ENCODE results near the gene THOC7.

Gene THOC7

DNA sequence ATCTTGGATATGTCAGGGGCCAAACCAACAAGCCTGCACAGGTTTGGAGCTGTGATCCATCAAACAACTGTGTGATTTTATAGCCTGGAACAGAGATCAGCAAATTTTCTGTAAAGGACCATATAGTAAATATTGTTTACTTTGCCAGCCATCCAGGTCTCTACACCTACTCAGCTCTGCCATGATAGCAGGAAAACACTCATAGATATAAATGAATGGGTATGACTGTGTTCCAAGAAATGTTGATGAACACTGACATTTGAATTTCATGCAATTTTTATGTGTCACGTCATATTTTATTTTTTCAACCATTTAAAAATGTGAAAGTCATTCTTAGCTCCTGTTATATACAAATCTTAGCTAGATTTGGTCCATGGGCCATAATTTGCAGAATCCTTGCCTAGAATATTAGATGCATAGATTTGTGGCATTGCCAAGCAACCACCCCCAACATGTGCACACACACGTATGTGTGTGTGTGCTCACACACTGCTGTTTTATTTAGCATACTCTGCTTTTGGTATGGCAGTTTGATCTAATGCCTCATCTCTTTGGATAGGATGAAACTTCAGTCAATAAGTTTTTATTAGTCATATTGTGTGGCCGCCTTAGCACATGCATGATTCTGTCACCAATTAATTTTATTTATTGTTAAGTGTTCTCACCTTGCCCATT is 6.5 kb upstream of the THOC7 start:
- peaks cover 15 to 19% of the 10 kb centered on the region in 2 experiments for H3K4me1 ChIP-seq (ENCODE audit: control insufficient read depth in 1 of 2, insufficient read depth in 1 of 2, low read depth in 1 of 2, low read length in 1 of 2)
- H3K36me3 ChIP-seq: peaks cover 7% of the 10 kb centered on the region
- no peak overlapping the region for H3K4me3 ChIP-seq (ENCODE audit: low read depth in 1 of 2, low read length in 1 of 2)
- H3K27ac ChIP-seq: no peak overlapping the region
- H3K27me3 ChIP-seq: no peaks in the 10 kb centered on the region
- no peaks in the 10 kb centered on the region for H3K9me3 ChIP-seq
- no peak for TF ChIP-seq CTCF (IDR thresholded peaks at IDR 0.05)

- H3K27me3 ChIP-seq: no peaks in the 10 kb centered on the region
- H3K36me3 ChIP-seq: peaks cover 7% of the 10 kb centered on the region
- no peaks in the 10 kb centered on the region for H3K9me3 ChIP-seq
- TF ChIP-seq CTCF (IDR thresholded peaks at IDR 0.05): no peak
- H3K4me1 ChIP-seq (ENCODE audit: control insufficient read depth in 1 of 2, insufficient read depth in 1 of 2, low read depth in 1 of 2, low read length in 1 of 2): peaks cover 25% of the 10 kb centered on the region in 2 experiments
- no peak overlapping the region for H3K4me3 ChIP-seq (ENCODE audit: low read depth in 1 of 2, low read length in 1 of 2)
- no peak overlapping the region for H3K27ac ChIP-seq
These were observed 3.6 kb upstream of the THOC7 start for GRCh38 chr3:63867225-63867624.

- Histone ChIP-seq H3K36me3 (peaks cover 7% of the 10 kb centered on the region), H3K4me3 (ENCODE audit: low read depth in 1 of 2, low read length in 1 of 2) (peak overlapping the region; percentile 68 to 89), H3K27ac (peak overlapping the region; percentile 95), H3K9me3 (no peaks in the 10 kb centered on the region), H3K4me1 (ENCODE audit: control insufficient read depth in 1 of 2, insufficient read depth in 1 of 2, low read depth in 1 of 2, low read length in 1 of 2) (peaks cover 25% of the 10 kb centered on the region in 2 experiments), H3K27me3 (no peaks in the 10 kb centered on the region)
- TF ChIP-seq CTCF (IDR thresholded peaks at IDR 0.05): no peak
These were observed 1.3 kb upstream of the THOC7 start for GRCh38 chr3:63864965-63865327.

- H3K9me3 ChIP-seq: no peaks in the 10 kb centered on the region
- peak overlapping the region; percentile 95 for H3K27ac ChIP-seq
- H3K27me3 ChIP-seq: no peaks in the 10 kb centered on the region
- no peak for TF ChIP-seq CTCF (IDR thresholded peaks at IDR 0.05)
- H3K4me1 ChIP-seq (ENCODE audit: control insufficient read depth in 1 of 2, insufficient read depth in 1 of 2, low read depth in 1 of 2, low read length in 1 of 2): peaks cover 25% of the 10 kb centered on the region in 2 experiments
- H3K36me3 ChIP-seq: peaks cover 7% of the 10 kb centered on the region
- H3K4me3 ChIP-seq (ENCODE audit: low read depth in 1 of 2, low read length in 1 of 2): peak overlapping the region; percentile 68 to 89
These were observed 681 bp upstream of the THOC7 start for GRCh38 chr3:63864008-63864964.

DNA sequence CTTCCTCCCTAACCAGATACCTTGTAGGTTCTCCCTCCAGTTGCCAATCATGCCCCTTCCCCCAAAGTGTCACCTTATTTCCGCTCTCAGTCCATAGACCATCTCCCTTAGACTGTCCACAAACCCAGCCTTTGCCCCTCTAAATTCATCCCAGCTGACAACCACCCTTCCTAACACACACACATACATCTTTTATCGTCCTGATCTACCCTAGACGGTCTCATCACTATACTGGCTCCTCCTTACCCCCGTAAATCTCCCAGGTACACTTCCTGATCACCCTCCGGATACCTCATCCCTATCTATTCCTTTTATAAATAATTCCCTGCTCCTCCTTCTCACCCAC is 828 bp downstream of the THOC7 start:
- Histone ChIP-seq H3K4me3 (ENCODE audit: low read depth in 1 of 2, low read length in 1 of 2) (peak overlapping the region; percentile 68 to 89), H3K4me1 (ENCODE audit: control insufficient read depth in 1 of 2, insufficient read depth in 1 of 2, low read depth in 1 of 2, low read length in 1 of 2) (peaks cover 25% of the 10 kb centered on the region in 2 experiments), H3K27me3 (no peaks in the 10 kb centered on the region), H3K9me3 (no peaks in the 10 kb centered on the region), H3K36me3 (peaks cover 3% of the 10 kb centered on the region), H3K27ac (peak overlapping the region; percentile 95)
- no peak for TF ChIP-seq CTCF (IDR thresholded peaks at IDR 0.05)
